Left lobe of liver (tissue), 2 donors: ENCODE results near the gene GSDMA. TPM values are rescaled to one million over a fixed set of nuclear protein-coding genes. Genes with fewer than 3 reads are reported as not detected.

Experiments
- ATAC-seq: fragments of 200-7000 bp; cut with Tn5 transposase; one replicate; pipeline ENCODE4 v1.9.1; 2020; ENCODE audit warnings: mild to moderate bottlenecking, moderate library complexity
- DNase-seq: peaks from one replicate; pipeline ENCODE4 v3.0.0-alpha.2; 2020; ENCODE audit warnings: low spot score
- total RNA-seq: library from RNA; stranded (reverse); gene quantifications from one replicate; pipeline ENCODE4 v1.2.1, GENCODE V29; 2021
- donor health status: DM: no; HTN: no; CAD: no; lungs with moderate emphysema.
- donor health status: DM: no; HTN: yes; CAD: no.

GSDMA gene
- total RNA-seq, 1 donor from 2014 or later = not detected

- no peak for ATAC-seq
- DNase-seq = no peak
Observed at GRCh38 chr17:39954876-39955275, 7.9 kb upstream of the GSDMA start.

- ATAC-seq = no peak
- DNase-seq = no peak
Observed at GRCh38 chr17:39955726-39956225, 7.0 kb upstream of the GSDMA start.

DNA sequence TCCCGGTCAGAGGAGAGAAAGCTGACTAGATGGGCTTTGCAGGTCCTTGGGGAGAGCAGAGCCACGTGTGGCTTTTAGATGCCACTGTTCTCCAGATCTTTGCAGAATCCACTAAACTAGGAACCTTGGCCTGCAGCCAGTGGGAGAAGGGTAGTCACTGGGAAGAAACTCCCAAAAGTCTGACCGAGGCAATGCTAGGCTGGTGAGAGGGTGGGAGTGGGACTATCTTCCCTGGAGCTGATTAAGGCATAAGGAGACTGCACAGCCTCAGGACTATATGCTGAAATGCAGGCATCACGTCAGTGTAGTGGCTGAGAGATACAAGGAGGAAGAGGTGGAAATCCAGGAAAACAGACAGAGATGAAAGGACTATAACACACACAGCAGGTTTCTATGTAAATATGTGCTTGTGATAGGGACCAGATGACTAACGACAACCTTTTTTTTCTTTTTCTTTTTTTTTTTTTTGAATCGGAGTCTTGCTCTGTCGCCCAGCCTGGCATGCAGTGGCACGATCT, 2.2 kb upstream of the GSDMA start:
- DNase-seq = no peak
- no peak for ATAC-seq

DNA sequence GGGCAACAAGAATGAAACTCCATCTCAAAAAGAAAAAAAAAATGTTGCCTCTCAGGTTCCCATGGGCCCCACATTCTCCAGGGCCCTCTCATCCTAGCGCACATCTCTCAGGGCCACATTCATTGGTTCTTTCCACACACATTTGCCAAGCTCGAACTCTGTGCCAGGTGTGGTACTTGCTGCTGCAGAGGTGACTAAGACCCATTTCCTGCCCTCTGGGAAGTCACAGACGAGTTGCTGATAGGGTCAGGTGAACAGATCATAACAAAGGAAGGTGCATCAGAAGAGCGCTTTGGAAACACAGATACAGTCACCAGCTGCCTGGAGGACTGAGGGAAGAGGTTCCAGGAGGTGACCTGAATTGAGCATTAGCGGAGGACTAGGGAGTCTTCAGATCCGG, 1.0 kb downstream of the GSDMA start:
- ATAC-seq = no peak
- no peak for DNase-seq

DNA sequence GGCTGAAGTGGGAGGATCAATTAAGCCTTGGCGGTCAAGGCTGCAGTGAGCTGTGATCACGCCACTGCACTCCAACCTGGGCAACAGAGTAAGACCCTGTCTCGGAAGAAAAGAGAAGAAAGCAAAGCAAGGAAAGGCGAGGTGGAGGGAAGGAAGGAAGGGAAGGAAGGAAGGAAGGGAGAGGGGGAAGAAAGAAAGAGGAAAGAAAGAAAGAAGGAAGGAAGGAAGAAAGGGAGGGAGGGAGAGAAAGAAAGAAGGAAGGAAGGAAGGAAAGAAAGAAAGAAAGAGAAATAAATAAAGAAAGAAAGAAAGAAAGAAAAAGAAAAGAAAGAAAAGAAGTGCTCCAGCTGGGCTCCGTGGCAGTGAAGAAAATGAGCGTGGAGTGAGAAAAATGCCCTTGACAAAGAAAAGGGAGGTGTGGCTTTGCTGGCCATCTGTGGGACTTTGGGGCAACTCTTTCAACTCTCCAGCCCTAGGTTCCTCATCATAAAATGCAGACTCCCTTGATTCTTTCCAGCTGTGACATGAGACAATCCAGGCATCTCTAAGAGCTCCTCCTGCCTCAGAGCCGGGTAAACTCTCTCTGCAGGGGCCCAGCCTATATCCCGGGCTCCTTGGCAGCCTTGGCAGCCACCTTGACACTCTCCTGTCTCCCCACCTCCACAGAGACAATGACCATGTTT, 2.4 kb downstream of the GSDMA start:
- no peak for DNase-seq
- no peak for ATAC-seq

GRCh38 chr17:39966771-39967170, 4.0 kb downstream of the GSDMA start:
- no peak for ATAC-seq
- DNase-seq = no peak

DNA sequence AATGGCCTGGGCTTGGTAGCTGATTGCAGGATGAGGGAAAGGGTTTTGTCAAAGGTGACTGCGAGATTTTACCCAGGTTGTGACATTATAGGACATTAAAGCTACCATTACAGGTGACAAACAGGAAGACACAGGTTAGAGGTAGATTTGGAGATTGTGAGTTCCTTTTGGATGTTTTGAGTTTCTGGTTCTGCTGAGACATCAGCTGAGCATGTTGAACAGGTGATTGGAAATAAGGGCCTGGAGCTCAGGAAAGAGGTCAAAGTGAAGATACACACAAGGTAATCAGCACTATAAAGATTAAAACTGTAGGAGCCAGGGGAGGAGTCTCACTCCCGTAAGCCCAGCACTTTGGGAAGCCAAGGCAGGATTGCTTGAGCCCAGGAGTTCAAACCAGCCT, 6.0 kb downstream of the GSDMA start:
- ATAC-seq = no peak
- DNase-seq = no peak

- ATAC-seq (no peak), DNase-seq (no peak)
Observed at GRCh38 chr17:39969375-39969774, 6.6 kb downstream of the GSDMA start.

DNA sequence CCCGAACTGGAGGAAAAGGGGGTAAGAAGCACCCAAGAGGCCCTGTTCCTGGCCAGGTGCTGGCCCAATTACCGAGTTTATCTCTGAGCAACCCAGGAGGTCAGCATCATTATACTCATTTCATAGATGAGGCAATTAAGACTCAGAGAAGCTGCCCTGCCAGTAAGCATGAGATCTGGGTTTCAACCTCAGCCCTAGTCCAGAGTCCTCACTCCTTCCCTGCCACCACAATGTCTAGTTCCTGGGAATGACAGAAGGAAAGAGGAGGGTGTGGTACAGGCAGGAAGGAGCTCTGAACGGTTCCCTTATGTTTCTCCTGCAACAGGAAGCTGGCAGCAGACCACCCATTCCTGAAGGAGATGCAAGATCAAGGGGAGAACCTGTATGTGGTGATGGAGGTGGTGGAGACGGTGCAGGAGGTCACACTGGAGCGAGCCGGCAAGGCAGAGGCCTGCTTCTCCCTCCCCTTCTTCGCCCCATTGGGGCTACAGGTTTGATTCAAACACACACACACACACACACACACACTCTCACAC, 7.4 kb downstream of the GSDMA start:
- ATAC-seq = no peak

GRCh38 chr17:39971076-39971603, 8.3 kb downstream of the GSDMA start:
- DNase-seq = no peak
- no peak for ATAC-seq

More for the DNA sequence above, 7.4 kb downstream of the GSDMA start:
- no peak for DNase-seq

GRCh38 chr17:39972271-39972670, 9.5 kb downstream of the GSDMA start:
- DNase-seq = no peak
- ATAC-seq = peak; percentile 34

DNA sequence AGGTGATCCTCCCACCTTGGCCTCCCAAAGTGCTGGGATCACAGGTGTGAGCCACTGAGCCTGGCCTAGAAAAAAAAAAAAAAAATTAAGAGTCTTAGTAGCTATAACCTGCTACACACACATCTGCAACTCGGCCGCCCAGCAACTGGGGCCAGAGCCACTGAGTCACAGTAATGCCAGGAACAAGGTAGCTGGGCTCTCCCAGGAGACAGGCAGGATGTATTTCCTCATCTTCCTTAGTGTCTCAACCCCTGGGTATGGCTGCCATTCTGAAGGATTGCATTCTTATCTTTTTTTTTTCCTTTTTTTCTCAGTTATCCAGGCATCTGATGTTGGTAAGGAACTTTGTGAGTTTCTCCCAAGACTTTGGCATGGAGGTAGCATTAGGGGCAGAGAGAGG, 10.7 kb downstream of the GSDMA start:
- no peak for DNase-seq
- ATAC-seq = no peak

GRCh38 chr17:39974433-39974832, 11.6 kb downstream of the GSDMA start:
- ATAC-seq (no peak), DNase-seq (no peak)

- ATAC-seq (no peak), DNase-seq (no peak)
Observed at GRCh38 chr17:39975801-39976200, 13.0 kb downstream of the GSDMA start.

GRCh38 chr17:39979016-39979670, 16.3 kb downstream of the GSDMA start:
- ATAC-seq (no peak), DNase-seq (no peak)

GRCh38 chr17:39979893-39980350, 17.1 kb downstream of the GSDMA start:
- ATAC-seq = peak; percentile 17
- no peak for DNase-seq

DNA sequence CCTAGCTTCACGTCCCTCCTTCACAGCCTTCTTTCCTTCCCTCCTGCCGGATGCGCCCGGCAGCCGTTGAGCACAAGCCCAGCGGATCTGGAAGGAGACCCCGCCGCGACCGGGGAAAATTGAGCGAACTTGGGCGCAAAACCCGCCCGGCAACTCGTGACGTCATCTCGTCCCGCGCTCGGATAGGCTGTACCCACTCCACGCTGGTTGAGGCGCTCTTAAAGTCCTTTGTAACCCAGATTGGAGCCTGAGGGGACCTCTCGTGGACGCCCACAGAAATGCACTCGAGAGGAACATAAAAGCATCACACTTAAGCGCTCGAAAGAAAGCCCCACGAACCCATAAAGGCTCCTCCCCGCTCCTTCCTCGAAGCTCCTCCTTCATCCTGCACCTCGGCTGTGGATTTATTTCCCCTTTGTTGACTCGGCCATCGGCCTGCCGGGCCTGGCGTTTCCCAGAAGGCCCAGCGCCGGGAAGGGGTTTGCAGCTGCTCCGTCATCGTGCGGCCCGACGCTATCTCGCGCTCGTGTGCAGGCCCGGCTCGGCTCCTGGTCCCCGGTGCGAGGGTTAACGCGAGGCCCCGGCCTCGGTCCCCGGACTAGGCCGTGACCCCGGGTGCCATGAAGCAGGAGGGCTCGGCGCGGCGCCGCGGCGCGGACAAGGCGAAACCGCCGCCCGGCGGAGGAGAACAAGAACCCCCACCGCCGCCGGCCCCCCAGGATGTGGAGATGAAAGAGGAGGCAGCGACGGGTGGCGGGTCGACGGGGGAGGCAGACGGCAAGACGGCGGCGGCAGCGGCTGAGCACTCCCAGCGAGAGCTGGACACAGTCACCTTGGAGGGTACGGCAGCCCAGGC, 17.8 kb downstream of the GSDMA start, which contains the start of gene PSMD3:
TSS of gene PSMD3 (plus strand) at position 457 of the 856 bp plus-strand sequence. CDS start at position 621, 164 bp downstream.
- DNase-seq = peak; percentile 99
- ATAC-seq = peak; percentile 94

DNA sequence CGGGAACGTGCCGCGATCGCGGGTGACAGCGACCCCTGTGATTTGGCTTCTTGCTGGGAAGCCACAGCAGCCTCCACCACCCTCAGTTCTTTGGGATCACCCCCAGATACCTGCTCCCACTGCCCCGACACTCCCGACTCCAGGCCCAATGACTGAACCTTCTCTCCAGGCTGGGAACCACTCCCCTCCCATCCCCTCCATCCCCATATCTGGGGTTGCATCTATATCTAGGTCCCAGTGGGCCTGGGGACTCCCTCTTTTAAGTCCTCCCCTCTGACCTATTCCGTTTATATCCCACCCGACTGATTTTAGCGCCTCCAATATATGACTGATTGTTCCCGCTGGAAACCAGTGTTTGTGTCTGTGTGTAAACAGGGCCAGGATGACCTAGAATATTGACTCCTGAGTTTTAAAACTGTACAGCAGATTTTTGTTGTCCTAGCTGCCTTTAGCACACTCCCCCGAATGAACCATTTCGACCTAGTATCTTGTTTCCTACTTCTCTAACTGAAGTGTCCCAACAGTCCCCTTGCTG, 18.5 kb downstream of the GSDMA start:
- ATAC-seq (peak; percentile 3), DNase-seq (no peak)

- no peak for DNase-seq
Observed at GRCh38 chr17:39981766-39982375, 19.1 kb downstream of the GSDMA start.

More at GRCh38 chr17:39981766-39982375, 19.1 kb downstream of the GSDMA start:
- no peak for ATAC-seq
